IPS-NIHi7 (cell line): ENCODE data around the gene ADH1A.
"Not testable (repeated sequence)": the region's sequence is repeated elsewhere in the genome, so short reads cannot be mapped to it uniquely, and the experiment has no call there.

ENCODE experiments used
- DNase-seq: peaks from one replicate; pipeline ENCODE4 v3.0.0; 2012; ENCODE audit warnings: mixed read lengths; ENCODE audit errors: extremely low spot score

Gene ADH1A

GRCh38 chr4:99281261-99281660 lies 9.5 kb downstream of the ADH1A start:
- no peak for DNase-seq

GRCh38 chr4:99276417-99276816 lies 14.4 kb downstream of the ADH1A start:
- DNase-seq, result no peak

- no peak for DNase-seq
Observed at GRCh38 chr4:99275885-99276284, 14.9 kb downstream of the ADH1A start.

- no peak for DNase-seq
Observed at GRCh38 chr4:99275050-99275449, 15.7 kb downstream of the ADH1A start.

- no peak for DNase-seq
Observed at GRCh38 chr4:99273704-99274103, 17.1 kb downstream of the ADH1A start.

- no peak for DNase-seq
Observed at GRCh38 chr4:99264927-99265326, 25.9 kb downstream of the ADH1A start.

GRCh38 chr4:99252746-99253145 lies 38.0 kb downstream of the ADH1A start:
- DNase-seq, result no peak

GRCh38 chr4:99248714-99249113 lies 42.1 kb downstream of the ADH1A start:
- no peak for DNase-seq

- no peak for DNase-seq
Observed at GRCh38 chr4:99235955-99236354, 54.8 kb downstream of the ADH1A start.

GRCh38 chr4:99234331-99235010 lies 56.3 kb downstream of the ADH1A start:
- no peak for DNase-seq

- DNase-seq, result not testable (repeated sequence)
Observed at GRCh38 chr4:99233397-99233796, 57.4 kb downstream of the ADH1A start.

GRCh38 chr4:99228706-99229105 lies 62.1 kb downstream of the ADH1A start:
- DNase-seq, result not testable (repeated sequence)

GRCh38 chr4:99227646-99228045 lies 63.1 kb downstream of the ADH1A start:
- not testable (repeated sequence) for DNase-seq
